GM13976 (cell line): ENCODE results near the gene DRGX.

Experiments used
- DNase-seq: peaks from one replicate; pipeline ENCODE4 v3.0.0; 2012; ENCODE audit warnings: low spot score
- in situ Hi-C: fragments of 300-500 bp; cut with MboI; formaldehyde crosslinking; loops from one replicate; pipeline ENCODE4 v1.12.0; 2022; ENCODE audit warnings: low sequenced_read_pairs, mixed read lengths, inconsistent platforms; ENCODE audit not compliant: unreplicated experiment
- TF ChIP-seq, protein P1 (sequence below): IDR thresholded peaks from 2 replicates; pipeline ENCODE4 v1.5.1; 2012; ENCODE audit warnings: borderline replicate concordance, mild to moderate bottlenecking; ENCODE audit not compliant: insufficient read depth; ENCODE audit errors: extremely low read depth, missing control alignments, control extremely low read depth

Gene DRGX

GRCh38 chr10:49354593-49354992 lies 41.3 kb downstream of the DRGX start:
- TF ChIP-seq, protein P1, sequence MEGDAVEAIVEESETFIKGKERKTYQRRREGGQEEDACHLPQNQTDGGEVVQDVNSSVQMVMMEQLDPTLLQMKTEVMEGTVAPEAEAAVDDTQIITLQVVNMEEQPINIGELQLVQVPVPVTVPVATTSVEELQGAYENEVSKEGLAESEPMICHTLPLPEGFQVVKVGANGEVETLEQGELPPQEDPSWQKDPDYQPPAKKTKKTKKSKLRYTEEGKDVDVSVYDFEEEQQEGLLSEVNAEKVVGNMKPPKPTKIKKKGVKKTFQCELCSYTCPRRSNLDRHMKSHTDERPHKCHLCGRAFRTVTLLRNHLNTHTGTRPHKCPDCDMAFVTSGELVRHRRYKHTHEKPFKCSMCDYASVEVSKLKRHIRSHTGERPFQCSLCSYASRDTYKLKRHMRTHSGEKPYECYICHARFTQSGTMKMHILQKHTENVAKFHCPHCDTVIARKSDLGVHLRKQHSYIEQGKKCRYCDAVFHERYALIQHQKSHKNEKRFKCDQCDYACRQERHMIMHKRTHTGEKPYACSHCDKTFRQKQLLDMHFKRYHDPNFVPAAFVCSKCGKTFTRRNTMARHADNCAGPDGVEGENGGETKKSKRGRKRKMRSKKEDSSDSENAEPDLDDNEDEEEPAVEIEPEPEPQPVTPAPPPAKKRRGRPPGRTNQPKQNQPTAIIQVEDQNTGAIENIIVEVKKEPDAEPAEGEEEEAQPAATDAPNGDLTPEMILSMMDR: no peak
- DNase-seq: no peak
- in situ Hi-C loops: no loop called here

- no peak for DNase-seq
- TF ChIP-seq, protein P1: no peak
- in situ Hi-C loops: no loop called here
Observed at GRCh38 chr10:49353895-49354566, 41.9 kb downstream of the DRGX start.

- DNase-seq: no peak
- TF ChIP-seq, protein P1: no peak
- in situ Hi-C loops: no loop called here
Observed at GRCh38 chr10:49353026-49353894, 42.6 kb downstream of the DRGX start.

DNA sequence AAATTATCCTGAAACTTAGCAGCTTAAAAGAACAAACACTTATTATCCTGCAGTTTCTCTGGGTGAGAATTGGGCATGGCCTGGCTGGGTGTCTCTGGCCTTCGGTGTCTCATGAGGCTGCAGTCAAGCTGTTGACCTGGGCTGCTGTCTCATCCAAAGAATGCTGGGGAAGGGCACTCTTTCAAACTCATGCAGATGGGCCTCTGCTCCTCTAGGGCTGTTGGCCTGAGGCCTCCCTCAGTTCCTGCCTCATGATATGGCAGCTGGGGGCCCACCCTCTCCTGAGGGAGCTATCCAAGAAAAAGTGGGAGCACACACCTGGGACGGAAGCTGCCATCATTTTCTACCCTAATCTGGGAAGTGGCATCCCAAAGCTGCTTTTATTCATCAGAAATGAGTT lies 43.6 kb downstream of the DRGX start:
- DNase-seq: no peak
- TF ChIP-seq, protein P1: no peak
- in situ Hi-C loops: no loop called here

GRCh38 chr10:49351669-49352068 lies 44.2 kb downstream of the DRGX start:
- in situ Hi-C loops: no loop called here
- no peak for DNase-seq
- TF ChIP-seq, protein P1: no peak

DNA sequence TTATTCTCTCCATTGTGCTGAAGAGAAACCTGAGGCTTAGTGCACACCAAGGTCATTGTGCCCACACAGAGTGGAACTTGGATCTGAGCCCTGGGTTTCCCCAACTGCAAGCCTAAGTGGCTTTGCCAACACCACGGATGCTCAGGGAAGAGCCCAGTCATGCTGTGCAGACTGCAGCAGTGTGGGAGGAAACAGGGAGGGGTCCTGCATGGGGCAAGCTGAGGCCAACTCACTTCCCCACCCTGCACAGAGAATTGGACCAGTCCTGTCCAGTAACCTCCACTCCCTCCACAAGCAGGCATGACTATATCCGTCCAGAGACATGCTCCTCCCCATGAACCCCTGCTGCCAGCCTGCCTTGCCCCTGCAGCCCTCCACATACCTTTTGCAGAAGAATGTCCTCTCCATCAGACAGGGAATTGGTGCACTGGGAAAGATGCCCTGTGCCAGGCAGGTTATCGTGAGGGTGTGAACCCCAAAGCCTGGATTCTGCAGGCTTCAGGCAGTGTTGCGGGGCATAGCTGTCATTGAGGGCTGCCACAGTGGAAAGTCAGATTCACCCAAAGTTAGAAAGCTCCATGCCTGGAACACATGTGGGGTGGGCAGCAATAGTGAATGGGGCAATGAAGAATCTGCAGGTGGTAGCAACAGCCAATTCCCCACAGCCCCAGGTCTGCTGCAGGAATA lies 44.9 kb downstream of the DRGX start:
- TF ChIP-seq, protein P1: no peak
- in situ Hi-C loops: no loop called here
- DNase-seq: no peak
